ENCODE measurements around the gene CCSER1. TPM values are rescaled to one million over a fixed set of nuclear protein-coding genes. Genes with fewer than 3 reads are reported as not detected.
"Not testable (repeated sequence)": the region's sequence is repeated elsewhere in the genome, so short reads cannot be mapped to it uniquely, and the experiment has no call there.

The CCSER1 gene
- total RNA-seq, 6 donors from 2014 or later = 4.4 to 26.1 (median 13.8) TPM

GRCh38 chr4:91304292-91304691 lies 1177.1 kb downstream of the CCSER1 start:
- Histone ChIP-seq H3K36me3 (no peaks in the 10 kb centered on the region), H3K4me1 (no peaks in the 10 kb centered on the region), H3K9me3 (no peaks in the 10 kb centered on the region), H3K4me3 (no peak overlapping the region), H3K27ac (no peak overlapping the region), H3K27me3 (no peaks in the 10 kb centered on the region)
- ATAC-seq (ENCODE audit: low FRiP score in 2 of 2) (no peak), DNase-seq (no peak)
- 77 to 87% methylated on average over 3 of the region's 3 CpGs for WGBS, 2 donors
- TF ChIP-seq POLR2AphosphoS5 (IDR thresholded peaks at IDR 0.05) = no peak
- no peak for TF ChIP-seq POLR2A (IDR thresholded peaks at IDR 0.05)
- TF ChIP-seq, protein P1, sequence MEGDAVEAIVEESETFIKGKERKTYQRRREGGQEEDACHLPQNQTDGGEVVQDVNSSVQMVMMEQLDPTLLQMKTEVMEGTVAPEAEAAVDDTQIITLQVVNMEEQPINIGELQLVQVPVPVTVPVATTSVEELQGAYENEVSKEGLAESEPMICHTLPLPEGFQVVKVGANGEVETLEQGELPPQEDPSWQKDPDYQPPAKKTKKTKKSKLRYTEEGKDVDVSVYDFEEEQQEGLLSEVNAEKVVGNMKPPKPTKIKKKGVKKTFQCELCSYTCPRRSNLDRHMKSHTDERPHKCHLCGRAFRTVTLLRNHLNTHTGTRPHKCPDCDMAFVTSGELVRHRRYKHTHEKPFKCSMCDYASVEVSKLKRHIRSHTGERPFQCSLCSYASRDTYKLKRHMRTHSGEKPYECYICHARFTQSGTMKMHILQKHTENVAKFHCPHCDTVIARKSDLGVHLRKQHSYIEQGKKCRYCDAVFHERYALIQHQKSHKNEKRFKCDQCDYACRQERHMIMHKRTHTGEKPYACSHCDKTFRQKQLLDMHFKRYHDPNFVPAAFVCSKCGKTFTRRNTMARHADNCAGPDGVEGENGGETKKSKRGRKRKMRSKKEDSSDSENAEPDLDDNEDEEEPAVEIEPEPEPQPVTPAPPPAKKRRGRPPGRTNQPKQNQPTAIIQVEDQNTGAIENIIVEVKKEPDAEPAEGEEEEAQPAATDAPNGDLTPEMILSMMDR (IDR thresholded peaks at IDR 0.05) = no peak
- no peak for TF ChIP-seq EP300 (IDR thresholded peaks at IDR 0.05)

- WGBS, 2 donors = 60 to 69% methylated on average over 4 of the region's 4 CpGs
- TF ChIP-seq, protein P1 (IDR thresholded peaks at IDR 0.05) = no peak
- TF ChIP-seq EP300 (IDR thresholded peaks at IDR 0.05) (no peak), POLR2A (IDR thresholded peaks at IDR 0.05) (no peak)
- ATAC-seq (ENCODE audit: low FRiP score in 2 of 2) = no peak
These were observed 1190.2 kb downstream of the CCSER1 start for GRCh38 chr4:91317434-91317833.

DNA sequence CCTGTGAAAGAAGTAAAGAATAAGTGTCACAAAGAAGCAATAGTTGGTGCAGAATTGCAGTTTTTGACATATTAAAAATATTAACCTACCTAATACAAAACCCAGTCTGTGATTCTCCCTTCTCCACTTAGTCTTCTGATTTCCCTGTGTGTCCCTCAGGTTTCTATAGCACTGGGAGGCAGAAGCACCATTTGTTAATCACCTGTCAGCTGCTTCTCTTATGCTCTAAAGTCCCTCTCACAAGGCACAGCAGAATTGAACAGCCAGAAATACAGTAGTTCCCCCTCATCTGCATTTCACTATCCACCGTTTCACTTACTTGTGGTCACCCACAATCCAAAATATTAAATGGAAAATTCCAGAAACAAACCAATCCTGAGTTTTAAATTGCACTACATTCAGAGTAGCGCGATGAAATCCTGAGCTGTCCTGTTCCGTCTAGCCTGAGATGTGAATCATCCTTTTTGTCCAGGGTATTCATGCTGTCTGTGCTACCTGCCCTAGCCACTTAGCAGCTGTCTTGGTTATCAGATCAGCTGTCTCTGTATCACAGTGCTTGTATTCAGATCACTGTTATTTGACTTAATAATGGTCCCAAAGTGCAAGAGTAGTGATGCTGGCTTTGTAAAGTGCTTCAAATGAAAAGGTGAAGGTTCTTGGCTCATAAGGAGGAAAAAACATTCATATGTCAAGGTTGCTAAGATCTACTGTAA lies 1192.5 kb downstream of the CCSER1 start:
- Histone ChIP-seq H3K9me3 (no peaks in the 10 kb centered on the region), H3K4me3 (no peak overlapping the region), H3K36me3 (no peaks in the 10 kb centered on the region), H3K27ac (no peak overlapping the region), H3K4me1 (no peaks in the 10 kb centered on the region), H3K27me3 (no peaks in the 10 kb centered on the region)
- no peak for TF ChIP-seq POLR2AphosphoS5 (IDR thresholded peaks at IDR 0.05)
- TF ChIP-seq, protein P1 (IDR thresholded peaks at IDR 0.05) = no peak
- no peak for TF ChIP-seq POLR2A (IDR thresholded peaks at IDR 0.05)
- TF ChIP-seq EP300 (IDR thresholded peaks at IDR 0.05) = no peak
- WGBS, 2 donors = 84 to 87% methylated on average over 4 of the region's 4 CpGs
- ATAC-seq (ENCODE audit: low FRiP score in 2 of 2) (peak in 1 of 2 donors; percentile 19), DNase-seq (no peak)

More at GRCh38 chr4:91317434-91317833, 1190.2 kb downstream of the CCSER1 start:
- Histone ChIP-seq H3K4me1 (no peaks in the 10 kb centered on the region), H3K4me3 (no peak overlapping the region), H3K27ac (no peak overlapping the region), H3K27me3 (no peaks in the 10 kb centered on the region), H3K36me3 (no peaks in the 10 kb centered on the region), H3K9me3 (no peaks in the 10 kb centered on the region)
- no peak for DNase-seq

GRCh38 chr4:91322961-91323360 lies 1195.8 kb downstream of the CCSER1 start:
- Histone ChIP-seq H3K27ac (no peak overlapping the region), H3K4me3 (no peak overlapping the region), H3K27me3 (no peaks in the 10 kb centered on the region), H3K4me1 (no peaks in the 10 kb centered on the region), H3K9me3 (peaks cover 0 to 19% (median 11%) of the 10 kb centered on the region in 4 donors), H3K36me3 (no peaks in the 10 kb centered on the region)
- TF ChIP-seq POLR2AphosphoS5 (IDR thresholded peaks at IDR 0.05) = no peak
- TF ChIP-seq POLR2A (IDR thresholded peaks at IDR 0.05) = no peak
- TF ChIP-seq, protein P1 (IDR thresholded peaks at IDR 0.05) = no peak
- TF ChIP-seq EP300 (IDR thresholded peaks at IDR 0.05) = no peak
- ATAC-seq (ENCODE audit: low FRiP score in 2 of 2) (no peak), DNase-seq (no peak)
- WGBS, 2 donors = 89 to 95% methylated on average over 1 of the region's 1 CpG

- DNase-seq (no peak), ATAC-seq (ENCODE audit: low FRiP score in 2 of 2) (no peak)
- peaks cover 0 to 25% (median 11%) of the 10 kb centered on the region in 4 donors for H3K9me3 ChIP-seq
- H3K4me1 ChIP-seq = no peaks in the 10 kb centered on the region
- no peak overlapping the region for H3K4me3 ChIP-seq
- TF ChIP-seq, protein P1 (IDR thresholded peaks at IDR 0.05) = no peak
- no peak for TF ChIP-seq POLR2AphosphoS5 (IDR thresholded peaks at IDR 0.05)
- no peak for TF ChIP-seq EP300 (IDR thresholded peaks at IDR 0.05)
- TF ChIP-seq POLR2A (IDR thresholded peaks at IDR 0.05) = no peak
- H3K27me3 ChIP-seq = no peaks in the 10 kb centered on the region
- 0 to 16% methylated on average over 1 of the region's 1 CpG for WGBS, 2 donors
- H3K36me3 ChIP-seq = no peaks in the 10 kb centered on the region
- no peak overlapping the region for H3K27ac ChIP-seq
These were observed 1198.3 kb downstream of the CCSER1 start for GRCh38 chr4:91325495-91325894.

GRCh38 chr4:91326167-91326566 lies 1199.0 kb downstream of the CCSER1 start:
- 81 to 87% methylated on average over 2 of the region's 2 CpGs for WGBS, 2 donors
- H3K4me1 ChIP-seq; H3K27ac ChIP-seq; ATAC-seq (ENCODE audit: low FRiP score in 2 of 2); H3K36me3 ChIP-seq; H3K27me3 ChIP-seq; DNase-seq; H3K4me3 ChIP-seq: not testable (repeated sequence)
- peaks cover 0 to 25% (median 11%) of the 10 kb centered on the region in 4 donors for H3K9me3 ChIP-seq

All from upper lobe of left lung (tissue), 6 donors.